ENCODE measurements around the gene CDC45. TPM values are rescaled to one million over a fixed set of nuclear protein-coding genes. Genes with fewer than 3 reads are reported as not detected.
A peak's percentile ranks its signal among the peaks of the same experiment; 100 is the strongest.
"Not testable (repeated sequence)": the region's sequence is repeated elsewhere in the genome, so short reads cannot be mapped to it uniquely, and the experiment has no call there.

Gene CDC45
- total RNA-seq, 4 donors from 2014 or later, result 3.2 to 28.9 (median 7.5) TPM; not detected in 1

- peaks cover 0 to 31% (median 9%) of the 10 kb centered on the region in 4 donors for H3K4me1 ChIP-seq
- no peaks in the 10 kb centered on the region for H3K27me3 ChIP-seq
- peak within 1 kb of the TSS; percentile 94 to 98 (median 94) for H3K27ac ChIP-seq
- H3K9me3 ChIP-seq, result no peaks in the 10 kb centered on the region
- peak within 1 kb of the TSS; percentile 67 to 93 (median 84) for H3K4me3 ChIP-seq
- peaks cover 0 to 21% (median 0%) of the 10 kb centered on the region in 3 donors for H3K36me3 ChIP-seq
- peak; percentile 90 to 96 (median 96) for DNase-seq
- TF ChIP-seq POLR2A (IDR thresholded peaks at IDR 0.05) (peak; percentile 76 to 80), CTCF (IDR thresholded peaks at IDR 0.05) (peak in 1 of 6 experiments; percentile 3)
These were observed 47.4 kb upstream of the CDC45 start, which contains the start of gene MRPL40 for GRCh38 chr22:19432133-19432851. Gene MRPL40 (plus strand): TSS chr22:19432545. CDS start chr22:19432555, 10 bp downstream.

GRCh38 chr22:19434401-19434800, 45.3 kb upstream of the CDC45 start:
- TF ChIP-seq CTCF (IDR thresholded peaks at IDR 0.05), result no peak
- no peak for TF ChIP-seq POLR2A (IDR thresholded peaks at IDR 0.05)
- Histone ChIP-seq H3K9me3 (no peaks in the 10 kb centered on the region), H3K4me1 (peaks cover 0 to 22% (median 9%) of the 10 kb centered on the region in 4 donors), H3K36me3 (peaks cover 0 to 21% (median 0%) of the 10 kb centered on the region in 3 donors), H3K27ac (no peak overlapping the region), H3K4me3 (no peak overlapping the region), H3K27me3 (no peaks in the 10 kb centered on the region)
- DNase-seq, result no peak

DNA sequence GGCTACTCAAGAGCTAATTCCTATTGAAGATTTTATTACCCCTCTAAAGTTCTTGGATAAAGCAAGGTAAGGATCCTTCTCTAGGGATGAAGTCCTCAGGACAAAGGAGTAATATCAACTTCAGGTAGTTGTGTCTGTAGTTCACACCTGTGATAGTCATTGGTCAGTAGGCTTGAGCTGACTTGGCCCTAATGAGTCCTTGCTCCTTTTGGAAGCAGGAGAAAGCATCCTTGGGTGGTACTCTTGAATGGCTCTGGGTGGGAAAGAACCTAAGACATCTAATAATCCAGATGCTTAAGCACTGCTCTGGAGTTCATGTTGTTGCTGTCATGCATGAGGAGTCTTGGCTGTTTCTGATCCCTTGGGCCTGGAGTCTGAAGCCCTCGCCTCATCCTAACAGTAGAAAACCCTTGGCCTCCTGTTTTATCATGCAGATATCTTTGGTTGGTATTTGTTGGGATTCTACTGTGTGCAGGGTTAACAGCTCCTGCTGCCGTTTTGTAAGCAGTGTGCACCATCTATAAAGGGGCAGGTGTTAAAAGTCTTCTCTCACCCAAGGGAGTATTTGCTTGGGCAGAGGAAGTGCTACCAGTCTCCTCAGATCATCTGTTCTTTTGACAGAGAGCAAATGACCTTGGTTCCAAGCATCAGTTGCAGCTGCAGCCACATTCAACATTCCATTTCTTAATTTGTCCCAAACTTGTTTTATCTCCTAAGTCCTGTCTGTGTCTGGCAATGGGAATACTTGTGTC, 44.7 kb upstream of the CDC45 start:
- Histone ChIP-seq H3K27me3 (no peaks in the 10 kb centered on the region), H3K4me3 (no peak overlapping the region), H3K4me1 (peaks cover 0 to 16% (median 8%) of the 10 kb centered on the region in 4 donors), H3K9me3 (no peaks in the 10 kb centered on the region), H3K36me3 (peaks cover 0 to 21% (median 0%) of the 10 kb centered on the region in 3 donors), H3K27ac (no peak overlapping the region)
- no peak for DNase-seq
- no peak for TF ChIP-seq CTCF (IDR thresholded peaks at IDR 0.05)
- TF ChIP-seq POLR2A (IDR thresholded peaks at IDR 0.05), result no peak

GRCh38 chr22:19436444-19437161, 43.1 kb upstream of the CDC45 start:
- not testable (repeated sequence) for DNase-seq, H3K4me3 ChIP-seq, H3K27ac ChIP-seq, H3K27me3 ChIP-seq, H3K4me1 ChIP-seq, H3K9me3 ChIP-seq
- peaks cover 0 to 21% (median 0%) of the 10 kb centered on the region in 3 donors for H3K36me3 ChIP-seq

- no peak overlapping the region for H3K27ac ChIP-seq
- H3K36me3 ChIP-seq, result peaks cover 0 to 22% (median 0%) of the 10 kb centered on the region in 3 donors
- H3K27me3 ChIP-seq, result no peaks in the 10 kb centered on the region
- TF ChIP-seq POLR2A (IDR thresholded peaks at IDR 0.05), result no peak
- H3K9me3 ChIP-seq, result no peaks in the 10 kb centered on the region
- DNase-seq, result no peak
- H3K4me1 ChIP-seq, result peaks cover 0 to 5% (median 0%) of the 10 kb centered on the region in 4 donors
- H3K4me3 ChIP-seq, result no peak overlapping the region
These were observed 41.4 kb upstream of the CDC45 start for GRCh38 chr22:19438298-19438697.

DNA sequence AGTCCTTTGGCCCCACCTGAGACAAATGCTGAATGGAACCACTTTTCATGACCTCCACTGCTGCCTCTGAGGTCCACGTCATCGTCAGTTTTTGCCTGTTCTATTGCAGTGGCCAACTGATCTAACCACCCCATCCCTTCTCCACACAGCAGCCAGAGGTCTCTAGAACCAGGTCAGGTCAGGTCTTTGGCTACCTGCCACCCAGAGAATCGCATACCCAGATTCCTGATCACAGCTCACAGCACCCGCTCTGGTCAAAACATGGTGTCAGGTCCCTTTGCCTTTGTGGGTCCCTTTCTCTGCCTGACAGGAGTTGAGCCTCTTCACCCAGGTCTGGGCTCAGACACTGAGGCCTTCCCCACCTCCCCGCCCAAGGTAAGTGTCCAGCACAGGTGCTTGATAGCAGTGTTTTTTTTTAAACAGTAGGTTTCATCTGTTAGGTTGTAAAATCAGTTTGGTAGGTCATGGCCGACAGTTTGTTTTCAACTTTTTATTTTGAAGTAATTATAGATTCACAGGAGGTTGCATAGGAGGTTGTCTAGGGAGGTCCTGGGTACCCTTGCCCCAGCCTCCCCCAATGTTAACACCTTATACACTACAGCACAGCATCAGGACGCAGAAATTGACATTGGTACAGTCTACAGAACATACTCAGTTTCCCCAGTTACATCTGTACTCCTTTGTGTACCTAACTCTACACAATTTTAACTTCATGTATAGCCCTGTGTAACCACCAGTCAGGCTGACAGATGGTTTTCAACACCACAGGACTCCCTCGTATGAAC, 39.1 kb upstream of the CDC45 start:
- TF ChIP-seq CTCF (IDR thresholded peaks at IDR 0.05) (no peak), POLR2A (IDR thresholded peaks at IDR 0.05) (no peak)
- no peak overlapping the region for H3K27ac ChIP-seq
- peaks cover 0 to 28% (median 0%) of the 10 kb centered on the region in 3 donors for H3K36me3 ChIP-seq
- H3K4me3 ChIP-seq, result no peak overlapping the region
- H3K27me3 ChIP-seq, result no peaks in the 10 kb centered on the region
- DNase-seq, result no peak
- H3K9me3 ChIP-seq, result no peaks in the 10 kb centered on the region
- H3K4me1 ChIP-seq, result peaks cover 0 to 3% (median 0%) of the 10 kb centered on the region in 4 donors
